SJSA1 (cell line): Measurements from ENCODE around the gene ADAM10. TPM values are rescaled to one million over a fixed set of nuclear protein-coding genes. Genes with fewer than 3 reads are reported as not detected.

ENCODE experiments used
- DNase-seq, 2 experiments: peaks; one replicate each; pipeline ENCODE4 v3.0.0-alpha.2; 2015 to 2020; ENCODE audit warnings: low spot score in 2 of 2, low read depth in 1 of 2
- H3K27ac ChIP-seq: fragments of 250-450 bp; sonication (Bioruptor Pico); 2 replicates; pipeline ENCODE4 v1.5.1; 2020; ENCODE audit warnings: mild to moderate bottlenecking, moderate library complexity
- H3K27me3 ChIP-seq: fragments of 250-450 bp; sonication (Bioruptor Pico); replicated peaks from 2 replicates; pipeline ENCODE4 v1.5.1; 2020; ENCODE audit warnings: mild to moderate bottlenecking, moderate library complexity
- H3K36me3 ChIP-seq: fragments of 250-450 bp; sonication (Bioruptor Pico); 2 replicates; pipeline ENCODE4 v1.5.1; 2020; ENCODE audit warnings: mild to moderate bottlenecking
- H3K4me1 ChIP-seq: fragments of 250-450 bp; sonication (Bioruptor Pico); replicated peaks from 2 replicates; pipeline ENCODE4 v1.6.1; 2021; ENCODE audit warnings: mild to moderate bottlenecking
- H3K4me3 ChIP-seq: fragments of 250-450 bp; sonication (Bioruptor Pico); 2 replicates; pipeline ENCODE4 v1.5.1; 2020; ENCODE audit warnings: mild to moderate bottlenecking
- H3K9me3 ChIP-seq: fragments of 250-450 bp; sonication (Bioruptor Pico); replicated peaks from 2 replicates; pipeline ENCODE4 v1.5.1; 2020; ENCODE audit warnings: mild to moderate bottlenecking
- total RNA-seq: library from RNA; depleted of rRNA; stranded (reverse); fragments of >200 nt; shearing (Covaris generic); gene quantifications from 2 replicates; pipeline ENCODE4 v1.2.3, GENCODE V29; 2014

Gene ADAM10
- total RNA-seq, 1 experiment from 2014 or later = 137 TPM

GRCh38 chr15:58650102-58650501 lies 99.4 kb downstream of the ADAM10 start:
- Histone ChIP-seq H3K9me3 (no peaks in the 10 kb centered on the region), H3K36me3 (peaks cover 19% of the 10 kb centered on the region), H3K4me3 (no peak overlapping the region), H3K4me1 (no peaks in the 10 kb centered on the region), H3K27me3 (no peaks in the 10 kb centered on the region), H3K27ac (no peak overlapping the region)
- DNase-seq = no peak

- no peak for DNase-seq
- Histone ChIP-seq H3K36me3 (peaks cover 16% of the 10 kb centered on the region), H3K4me1 (peaks cover 5% of the 10 kb centered on the region), H3K27ac (no peak overlapping the region), H3K9me3 (no peaks in the 10 kb centered on the region), H3K4me3 (no peak overlapping the region), H3K27me3 (no peaks in the 10 kb centered on the region)
These were observed 100.3 kb downstream of the ADAM10 start for GRCh38 chr15:58649175-58649574.

GRCh38 chr15:58643996-58644395 lies 105.5 kb downstream of the ADAM10 start:
- peak in 1 of 2 experiments; percentile 42 for DNase-seq
- H3K36me3 ChIP-seq = peaks cover 42% of the 10 kb centered on the region
- H3K4me3 ChIP-seq = no peak overlapping the region
- H3K27me3 ChIP-seq = no peaks in the 10 kb centered on the region
- no peaks in the 10 kb centered on the region for H3K9me3 ChIP-seq
- H3K27ac ChIP-seq = peak overlapping the region; percentile 30; the same call in 1 of the 2 replicates
- H3K4me1 ChIP-seq = peaks cover 13% of the 10 kb centered on the region

GRCh38 chr15:58641660-58642059 lies 107.8 kb downstream of the ADAM10 start:
- H3K36me3 ChIP-seq = peaks cover 53% of the 10 kb centered on the region
- DNase-seq = no peak

GRCh38 chr15:58639992-58640391 lies 109.5 kb downstream of the ADAM10 start:
- Histone ChIP-seq H3K27me3 (no peaks in the 10 kb centered on the region), H3K27ac (no peak overlapping the region), H3K36me3 (peaks cover 54% of the 10 kb centered on the region), H3K4me3 (no peak overlapping the region), H3K4me1 (peaks cover 13% of the 10 kb centered on the region), H3K9me3 (no peaks in the 10 kb centered on the region)
- DNase-seq = no peak

More at GRCh38 chr15:58641660-58642059, 107.8 kb downstream of the ADAM10 start:
- Histone ChIP-seq H3K27me3 (no peaks in the 10 kb centered on the region), H3K4me3 (no peak overlapping the region), H3K4me1 (peaks cover 13% of the 10 kb centered on the region), H3K27ac (no peak overlapping the region), H3K9me3 (no peaks in the 10 kb centered on the region)

GRCh38 chr15:58639002-58639756 lies 110.3 kb downstream of the ADAM10 start:
- H3K4me3 ChIP-seq = no peak overlapping the region
- H3K4me1 ChIP-seq = peaks cover 7% of the 10 kb centered on the region
- no peaks in the 10 kb centered on the region for H3K9me3 ChIP-seq
- H3K27me3 ChIP-seq = no peaks in the 10 kb centered on the region
- peaks cover 51% of the 10 kb centered on the region for H3K36me3 ChIP-seq
- no peak for DNase-seq
- H3K27ac ChIP-seq = no peak overlapping the region

GRCh38 chr15:58632789-58633188 lies 116.7 kb downstream of the ADAM10 start:
- H3K9me3 ChIP-seq = no peaks in the 10 kb centered on the region
- H3K4me1 ChIP-seq = peaks cover 18% of the 10 kb centered on the region
- no peaks in the 10 kb centered on the region for H3K27me3 ChIP-seq
- no peak overlapping the region for H3K4me3 ChIP-seq
- peaks cover 22% of the 10 kb centered on the region for H3K36me3 ChIP-seq
- DNase-seq = peak in 1 of 2 experiments; percentile 39
- H3K27ac ChIP-seq = peak overlapping the region; percentile 39

- peaks cover 25% of the 10 kb centered on the region for H3K36me3 ChIP-seq
- no peak overlapping the region for H3K27ac ChIP-seq
- peaks cover 20% of the 10 kb centered on the region for H3K4me1 ChIP-seq
- no peak for DNase-seq
- H3K9me3 ChIP-seq = no peaks in the 10 kb centered on the region
- no peaks in the 10 kb centered on the region for H3K27me3 ChIP-seq
- H3K4me3 ChIP-seq = no peak overlapping the region
These were observed 118.2 kb downstream of the ADAM10 start for GRCh38 chr15:58631319-58631718.

- H3K9me3 ChIP-seq = no peaks in the 10 kb centered on the region
- peaks cover 20% of the 10 kb centered on the region for H3K4me1 ChIP-seq
- peaks cover 30% of the 10 kb centered on the region for H3K36me3 ChIP-seq
- H3K4me3 ChIP-seq = no peak overlapping the region
- no peak for DNase-seq
- H3K27ac ChIP-seq = no peak overlapping the region
- H3K27me3 ChIP-seq = no peaks in the 10 kb centered on the region
These were observed 119.9 kb downstream of the ADAM10 start for GRCh38 chr15:58629625-58630024.

- H3K4me1 ChIP-seq = peaks cover 18% of the 10 kb centered on the region
- no peaks in the 10 kb centered on the region for H3K27me3 ChIP-seq
- peak overlapping the region; percentile 51 for H3K27ac ChIP-seq
- peak overlapping the region; percentile 17 for H3K4me3 ChIP-seq
- H3K36me3 ChIP-seq = peaks cover 30% of the 10 kb centered on the region
- no peaks in the 10 kb centered on the region for H3K9me3 ChIP-seq
- DNase-seq = peak in 1 of 2 experiments; percentile 43
These were observed 121.1 kb downstream of the ADAM10 start for GRCh38 chr15:58628206-58628947.

- no peak for DNase-seq
- H3K36me3 ChIP-seq = peaks cover 32% of the 10 kb centered on the region
- H3K9me3 ChIP-seq = no peaks in the 10 kb centered on the region
- no peak overlapping the region for H3K4me3 ChIP-seq
- no peaks in the 10 kb centered on the region for H3K27me3 ChIP-seq
- H3K4me1 ChIP-seq = peaks cover 13% of the 10 kb centered on the region
- peak overlapping the region; percentile 51; the same call in 1 of the 2 replicates for H3K27ac ChIP-seq
These were observed 121.8 kb downstream of the ADAM10 start for GRCh38 chr15:58627701-58628100.

- H3K27ac ChIP-seq = no peak overlapping the region
- H3K36me3 ChIP-seq = peaks cover 32% of the 10 kb centered on the region
- peaks cover 9% of the 10 kb centered on the region for H3K4me1 ChIP-seq
- no peak overlapping the region for H3K4me3 ChIP-seq
- H3K27me3 ChIP-seq = no peaks in the 10 kb centered on the region
- H3K9me3 ChIP-seq = no peaks in the 10 kb centered on the region
- DNase-seq = no peak
These were observed 122.5 kb downstream of the ADAM10 start for GRCh38 chr15:58627046-58627445.

GRCh38 chr15:58626378-58626777 lies 123.1 kb downstream of the ADAM10 start:
- H3K36me3 ChIP-seq = peaks cover 30% of the 10 kb centered on the region
- no peak overlapping the region for H3K4me3 ChIP-seq
- no peaks in the 10 kb centered on the region for H3K27me3 ChIP-seq
- DNase-seq = no peak
- no peaks in the 10 kb centered on the region for H3K9me3 ChIP-seq
- H3K4me1 ChIP-seq = peaks cover 9% of the 10 kb centered on the region
- no peak overlapping the region for H3K27ac ChIP-seq

GRCh38 chr15:58622877-58623276 lies 126.6 kb downstream of the ADAM10 start:
- Histone ChIP-seq H3K36me3 (peaks cover 48% of the 10 kb centered on the region), H3K27ac (no peak overlapping the region), H3K9me3 (no peaks in the 10 kb centered on the region), H3K27me3 (no peaks in the 10 kb centered on the region), H3K4me3 (no peak overlapping the region), H3K4me1 (peaks cover 3% of the 10 kb centered on the region)
- DNase-seq = no peak
